Hepatocyte (in vitro differentiated cells): Measurements from ENCODE around the gene S100A8. TPM values are rescaled to one million over a fixed set of nuclear protein-coding genes. Genes with fewer than 3 reads are reported as not detected.

Source experiments
- DNase-seq: peaks from one replicate; pipeline ENCODE4 v3.0.0-alpha.2; 2016; ENCODE audit warnings: low spot score
- H2AFZ ChIP-seq: fragments of 200-600 bp; sonication (generic); 2 replicates; pipeline ENCODE4 v1.6.0; 2016; ENCODE audit warnings: antibody characterized with exemption, mild to moderate bottlenecking
- H3K27ac ChIP-seq: fragments of 200-600 bp; sonication (generic); 2 replicates; pipeline ENCODE4 v1.5.1; 2016; ENCODE audit warnings: mild to moderate bottlenecking
- H3K27me3 ChIP-seq: fragments of 200-600 bp; sonication (generic); 2 replicates; pipeline ENCODE4 v1.6.1; 2016
- H3K36me3 ChIP-seq: fragments of 200-600 bp; sonication (generic); replicated peaks from 2 replicates; pipeline ENCODE4 v1.5.1; 2016; ENCODE audit warnings: low read depth; ENCODE audit not compliant: insufficient read depth
- H3K4me1 ChIP-seq: fragments of 200-600 bp; sonication (generic); 2 replicates; pipeline ENCODE4 v1.5.1; 2016; ENCODE audit warnings: mild to moderate bottlenecking, moderate library complexity; ENCODE audit not compliant: insufficient read depth
- H3K4me2 ChIP-seq: fragments of 200-600 bp; sonication (generic); 2 replicates; pipeline ENCODE4 v1.6.0; 2016
- H3K4me3 ChIP-seq: fragments of 200-600 bp; sonication (generic); 2 replicates; pipeline ENCODE4 v1.5.1; 2016; ENCODE audit warnings: mild to moderate bottlenecking
- H3K79me2 ChIP-seq: fragments of 200-600 bp; sonication (generic); 2 replicates; pipeline ENCODE4 v1.6.0; 2017; ENCODE audit warnings: mild to moderate bottlenecking
- H3K9me2 ChIP-seq: fragments of 200-600 bp; sonication (generic); replicated peaks from 2 replicates; pipeline ENCODE4 v1.6.0; 2017; ENCODE audit warnings: mild to moderate bottlenecking; ENCODE audit not compliant: insufficient read depth
- H3K9me3 ChIP-seq: fragments of 200-600 bp; sonication (generic); 2 replicates; pipeline ENCODE4 v1.5.1; 2016; ENCODE audit warnings: low read depth, mild to moderate bottlenecking
- H4K20me1 ChIP-seq: fragments of 200-600 bp; sonication (generic); 2 replicates; pipeline ENCODE4 v1.6.0; 2016; ENCODE audit warnings: mild to moderate bottlenecking; ENCODE audit not compliant: insufficient read depth, poor library complexity, severe bottlenecking
- EZH2 ChIP-seq: fragments of 200-600 bp; sonication (generic); IDR thresholded peaks from 2 replicates; pipeline ENCODE4 v1.6.1; 2016; ENCODE audit warnings: antibody characterized with exemption, mild to moderate bottlenecking, borderline replicate concordance
- EZH2phosphoT487 ChIP-seq: fragments of 200-600 bp; sonication (generic); IDR thresholded peaks from one replicate; pipeline ENCODE4 v1.6.1; 2018; ENCODE audit warnings: antibody characterized with exemption, mild to moderate bottlenecking, low read depth, moderate library complexity; ENCODE audit not compliant: unreplicated experiment, severe bottlenecking
- WGBS: methylation state at CpG from one replicate; pipeline ENCODE4 v1.1.6; 2016; ENCODE audit warnings: low lambda C conversion rate; ENCODE audit errors: missing lambda C conversion rate; 5-methylcytosine and 5-hydroxymethylcytosine counted together
- polyA plus RNA-seq: library from polyadenylated mRNA; unstranded; fragments of >200 nt; fragmentation: Nextera tagmentation; extraction: Ambion mirVana; gene quantifications from 2 replicates; pipeline ENCODE4 v1.2.1, GENCODE V29; 2016
- total RNA-seq: library from RNA; depleted of rRNA; stranded (reverse); fragments of >200 nt; gene quantifications from 2 replicates; pipeline ENCODE4 v1.2.3, GENCODE V29; 2014
- TF ChIP-seq, protein P1 (sequence below): fragments of 200-600 bp; sonication (generic); IDR thresholded peaks from 2 replicates; pipeline ENCODE4 v1.5.1; 2016; ENCODE audit warnings: antibody characterized with exemption, mild to moderate bottlenecking; ENCODE audit not compliant: poor library complexity

The S100A8 gene
- total and polyA plus RNA-seq, 2 experiments from 2014 or later = 0.70 to 2.2 TPM

DNA sequence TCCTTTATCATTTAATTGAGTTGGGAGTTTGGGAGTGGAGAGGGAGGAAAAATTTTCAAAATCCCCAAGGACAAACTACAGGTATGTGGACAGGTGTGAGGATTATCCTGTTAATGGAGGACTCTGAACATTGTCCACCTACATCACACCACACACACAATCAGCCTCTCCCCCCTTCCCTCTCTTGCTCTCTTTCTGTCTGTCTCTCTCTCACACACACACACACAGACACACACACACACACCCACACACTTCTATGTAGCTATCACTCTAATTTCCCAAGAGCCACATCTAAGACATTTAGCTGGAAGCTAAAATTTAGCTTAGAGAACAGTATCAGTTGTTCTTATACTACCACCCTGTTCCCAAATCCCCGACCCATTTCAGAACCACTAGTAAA, 1.5 kb downstream of the S100A8 start:
- no peaks in the 10 kb centered on the region for H4K20me1 ChIP-seq
- no peaks in the 10 kb centered on the region for H3K4me1 ChIP-seq
- no peaks in the 10 kb centered on the region for H3K36me3 ChIP-seq
- no peak for TF ChIP-seq EZH2
- TF ChIP-seq EZH2phosphoT487 = no peak
- TF ChIP-seq, protein P1, sequence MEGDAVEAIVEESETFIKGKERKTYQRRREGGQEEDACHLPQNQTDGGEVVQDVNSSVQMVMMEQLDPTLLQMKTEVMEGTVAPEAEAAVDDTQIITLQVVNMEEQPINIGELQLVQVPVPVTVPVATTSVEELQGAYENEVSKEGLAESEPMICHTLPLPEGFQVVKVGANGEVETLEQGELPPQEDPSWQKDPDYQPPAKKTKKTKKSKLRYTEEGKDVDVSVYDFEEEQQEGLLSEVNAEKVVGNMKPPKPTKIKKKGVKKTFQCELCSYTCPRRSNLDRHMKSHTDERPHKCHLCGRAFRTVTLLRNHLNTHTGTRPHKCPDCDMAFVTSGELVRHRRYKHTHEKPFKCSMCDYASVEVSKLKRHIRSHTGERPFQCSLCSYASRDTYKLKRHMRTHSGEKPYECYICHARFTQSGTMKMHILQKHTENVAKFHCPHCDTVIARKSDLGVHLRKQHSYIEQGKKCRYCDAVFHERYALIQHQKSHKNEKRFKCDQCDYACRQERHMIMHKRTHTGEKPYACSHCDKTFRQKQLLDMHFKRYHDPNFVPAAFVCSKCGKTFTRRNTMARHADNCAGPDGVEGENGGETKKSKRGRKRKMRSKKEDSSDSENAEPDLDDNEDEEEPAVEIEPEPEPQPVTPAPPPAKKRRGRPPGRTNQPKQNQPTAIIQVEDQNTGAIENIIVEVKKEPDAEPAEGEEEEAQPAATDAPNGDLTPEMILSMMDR = no peak
- H3K4me2 ChIP-seq = no peak overlapping the region
- 65% methylated on average over 1 of the region's 1 CpG for WGBS
- DNase-seq = no peak
- H3K27me3 ChIP-seq = no peaks in the 10 kb centered on the region
- no peaks in the 10 kb centered on the region for H3K79me2 ChIP-seq
- H3K27ac ChIP-seq = no peak overlapping the region
- no peak overlapping the region for H2AFZ ChIP-seq
- no peak overlapping the region for H3K4me3 ChIP-seq
- H3K9me3 ChIP-seq = no peaks in the 10 kb centered on the region
- no peaks in the 10 kb centered on the region for H3K9me2 ChIP-seq

DNA sequence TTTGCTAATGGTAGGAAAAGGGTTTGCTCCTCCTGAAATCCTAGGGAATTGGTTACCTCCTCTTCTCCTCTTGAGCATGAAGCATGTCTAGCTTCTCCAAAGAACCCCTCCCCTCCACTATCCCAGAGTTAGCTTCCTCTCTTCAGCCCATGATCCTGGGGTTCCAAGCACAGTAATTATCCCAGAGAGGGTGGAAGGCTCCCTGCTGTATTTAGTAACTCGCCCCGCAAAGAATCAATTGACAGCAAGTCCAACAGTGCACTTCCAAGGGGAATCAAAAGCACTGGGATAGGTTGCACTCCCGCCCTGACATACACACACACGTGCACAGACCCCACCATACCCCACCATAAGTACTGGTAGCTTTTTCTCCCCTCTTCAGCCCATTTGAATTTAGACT, 3.1 kb downstream of the S100A8 start:
- Histone ChIP-seq H4K20me1 (no peaks in the 10 kb centered on the region), H3K9me3 (no peaks in the 10 kb centered on the region), H3K27me3 (no peaks in the 10 kb centered on the region), H2AFZ (no peak overlapping the region), H3K9me2 (no peaks in the 10 kb centered on the region), H3K4me1 (no peaks in the 10 kb centered on the region), H3K79me2 (no peaks in the 10 kb centered on the region), H3K4me2 (no peak overlapping the region), H3K36me3 (no peaks in the 10 kb centered on the region), H3K27ac (no peak overlapping the region), H3K4me3 (no peak overlapping the region)
- TF ChIP-seq, protein P1 = no peak
- TF ChIP-seq EZH2 (no peak), EZH2phosphoT487 (no peak)
- WGBS = 64% methylated on average over 4 of the region's 4 CpGs
- no peak for DNase-seq

DNA sequence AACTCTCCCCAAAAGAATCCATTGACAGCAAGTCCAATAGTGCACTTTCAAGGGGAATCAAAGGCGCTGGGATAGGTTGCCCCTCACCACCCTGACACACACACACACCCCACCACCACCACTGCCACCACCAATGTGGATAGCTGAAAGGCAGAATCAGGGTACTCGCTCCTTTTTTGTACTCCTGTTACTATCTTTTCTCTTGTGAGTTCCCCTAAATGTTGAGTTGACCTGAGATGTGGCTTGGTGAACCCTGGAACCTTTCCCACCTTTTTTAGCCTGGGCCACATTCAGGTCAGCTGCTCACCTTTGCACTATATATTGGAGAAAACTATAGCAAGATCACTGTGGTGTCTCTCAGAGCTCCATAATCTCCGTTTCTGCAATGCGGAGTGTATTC, 3.9 kb downstream of the S100A8 start:
- H3K9me3 ChIP-seq = peaks cover 3% of the 10 kb centered on the region
- H3K27ac ChIP-seq = no peak overlapping the region
- WGBS = 73% methylated on average over 4 of the region's 4 CpGs
- TF ChIP-seq EZH2phosphoT487 (no peak), EZH2 (no peak)
- TF ChIP-seq, protein P1 = no peak
- H3K27me3 ChIP-seq = no peaks in the 10 kb centered on the region
- no peak overlapping the region for H3K4me2 ChIP-seq
- H3K36me3 ChIP-seq = no peaks in the 10 kb centered on the region
- no peaks in the 10 kb centered on the region for H3K79me2 ChIP-seq
- no peak overlapping the region for H2AFZ ChIP-seq
- no peaks in the 10 kb centered on the region for H3K9me2 ChIP-seq
- H3K4me1 ChIP-seq = no peaks in the 10 kb centered on the region
- no peak overlapping the region for H3K4me3 ChIP-seq
- no peak for DNase-seq
- no peaks in the 10 kb centered on the region for H4K20me1 ChIP-seq

DNA sequence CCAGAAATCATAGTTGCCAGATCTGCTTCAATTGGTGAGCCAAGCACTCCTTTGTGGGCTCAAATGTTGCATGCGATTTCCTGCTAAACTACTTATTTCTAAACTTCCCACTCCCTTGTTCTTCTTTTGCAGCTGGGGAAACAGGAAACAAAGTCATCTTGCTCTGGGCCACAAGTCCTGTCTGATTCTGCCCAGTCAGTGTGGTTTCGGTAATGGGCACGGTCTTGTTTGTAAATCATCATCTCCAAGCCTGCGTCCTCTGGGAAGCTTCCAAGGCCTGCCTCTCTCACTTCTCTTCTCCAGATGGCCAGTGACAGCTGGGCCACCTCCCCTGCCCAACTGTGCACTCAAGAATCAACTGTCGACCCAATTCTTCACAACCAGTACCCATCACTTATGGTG, 4.4 kb downstream of the S100A8 start:
- Histone ChIP-seq H3K9me3 (peaks cover 7% of the 10 kb centered on the region), H3K79me2 (no peaks in the 10 kb centered on the region), H3K27me3 (no peaks in the 10 kb centered on the region), H3K4me3 (no peak overlapping the region), H3K27ac (no peak overlapping the region), H3K36me3 (no peaks in the 10 kb centered on the region), H3K4me2 (no peak overlapping the region), H3K9me2 (no peaks in the 10 kb centered on the region), H3K4me1 (no peaks in the 10 kb centered on the region), H2AFZ (no peak overlapping the region), H4K20me1 (no peaks in the 10 kb centered on the region)
- DNase-seq = no peak
- 79% methylated on average over 5 of the region's 5 CpGs for WGBS
- TF ChIP-seq, protein P1 = no peak
- TF ChIP-seq EZH2phosphoT487 = no peak
- TF ChIP-seq EZH2 = no peak
